Activated CD8-positive, alpha-beta memory T cell treated with anti-CD3 and anti-CD28 coated beads for 24 hours (primary cell): ENCODE results near the gene TBC1D32.
"Not testable (repeated sequence)": the region's sequence is repeated elsewhere in the genome, so short reads cannot be mapped to it uniquely, and the experiment has no call there.

ENCODE experiments used
- DNase-seq: peaks from one replicate; pipeline ENCODE4 v3.0.0-alpha.2; 2020

TBC1D32 gene

DNA sequence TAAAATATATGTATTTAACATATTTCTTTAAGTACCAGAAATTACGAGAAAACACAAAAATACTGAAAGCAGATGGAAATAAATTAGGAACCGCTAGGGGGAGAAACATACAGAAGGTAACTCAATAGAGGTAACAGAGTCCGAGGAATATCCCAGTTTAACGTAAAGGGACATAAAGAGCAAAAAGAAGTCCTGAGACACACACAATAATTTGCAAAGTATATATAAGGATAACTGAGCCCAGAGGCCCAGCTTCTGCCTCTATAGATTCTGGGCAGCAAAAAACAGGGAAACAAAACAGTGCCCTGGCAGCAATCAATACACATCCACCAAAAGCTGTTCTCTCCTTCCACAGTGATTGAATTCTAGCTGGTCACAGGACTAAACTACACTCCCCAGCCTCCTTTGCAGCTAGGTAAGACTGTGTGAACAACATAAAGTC is 15.1 kb downstream of the TBC1D32 start:
- DNase-seq = no peak

DNA sequence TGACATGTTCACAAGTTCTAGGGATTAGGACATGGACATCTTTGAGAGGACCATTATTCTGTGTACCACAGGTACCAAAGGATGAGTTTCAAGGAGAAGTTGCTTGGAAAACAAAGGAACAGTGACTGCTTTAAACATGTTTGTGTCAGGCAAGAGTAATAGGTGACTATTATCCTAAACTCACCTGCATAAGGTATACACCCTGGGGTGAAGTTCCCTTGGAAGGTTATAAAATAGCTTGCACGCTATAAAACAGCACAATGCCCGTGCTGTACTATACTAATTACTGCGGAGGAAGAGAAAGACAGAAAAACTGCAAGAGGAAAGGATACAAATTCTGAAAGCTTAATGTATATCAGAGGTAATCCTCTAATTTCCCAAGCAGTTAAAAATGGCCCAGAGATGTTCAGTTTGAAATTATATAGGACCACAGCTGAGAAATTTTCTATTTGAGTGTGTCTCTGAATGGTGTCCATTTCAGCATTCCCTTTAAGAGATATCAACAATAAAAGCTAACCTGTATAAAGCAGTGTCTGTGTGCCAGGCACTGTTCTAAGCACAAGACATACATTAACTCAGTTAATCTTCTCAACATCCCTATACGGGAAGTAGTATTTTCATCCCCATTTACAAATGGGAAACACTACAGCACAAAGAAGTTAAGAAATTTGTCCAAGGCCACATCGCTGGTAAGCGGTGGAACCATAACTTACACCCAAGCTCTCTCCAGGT is 19.7 kb downstream of the TBC1D32 start:
- no peak for DNase-seq

- not testable (repeated sequence) for DNase-seq
Measured at GRCh38 chr6:121311814-121312213, 22.5 kb downstream of the TBC1D32 start.

- no peak for DNase-seq
Measured at GRCh38 chr6:121310495-121310894, 23.8 kb downstream of the TBC1D32 start.

GRCh38 chr6:121309768-121310469 is 24.4 kb downstream of the TBC1D32 start:
- no peak for DNase-seq

GRCh38 chr6:121305957-121306607 is 28.2 kb downstream of the TBC1D32 start:
- DNase-seq = no peak

GRCh38 chr6:121302882-121303281 is 31.4 kb downstream of the TBC1D32 start:
- no peak for DNase-seq

DNA sequence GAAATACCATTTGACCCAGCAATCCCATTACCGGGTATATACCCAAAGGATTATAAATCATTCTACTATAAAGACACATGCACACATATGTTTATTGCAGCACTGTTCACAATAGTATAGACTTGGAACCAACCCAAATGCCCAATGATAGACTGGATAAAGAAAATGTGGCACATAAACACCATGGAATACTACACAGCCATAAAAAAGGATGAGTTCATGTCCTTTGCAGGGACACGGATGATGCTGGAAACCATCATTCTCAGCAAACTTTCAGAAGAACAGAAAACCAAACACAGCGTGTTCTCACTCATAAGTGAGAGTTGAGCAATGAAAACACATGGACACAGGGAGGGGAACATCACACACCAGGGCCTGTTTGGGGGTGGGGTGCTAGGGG is 33.1 kb downstream of the TBC1D32 start:
- not testable (repeated sequence) for DNase-seq

- no peak for DNase-seq
Measured at GRCh38 chr6:121297694-121298093, 36.6 kb downstream of the TBC1D32 start.

DNA sequence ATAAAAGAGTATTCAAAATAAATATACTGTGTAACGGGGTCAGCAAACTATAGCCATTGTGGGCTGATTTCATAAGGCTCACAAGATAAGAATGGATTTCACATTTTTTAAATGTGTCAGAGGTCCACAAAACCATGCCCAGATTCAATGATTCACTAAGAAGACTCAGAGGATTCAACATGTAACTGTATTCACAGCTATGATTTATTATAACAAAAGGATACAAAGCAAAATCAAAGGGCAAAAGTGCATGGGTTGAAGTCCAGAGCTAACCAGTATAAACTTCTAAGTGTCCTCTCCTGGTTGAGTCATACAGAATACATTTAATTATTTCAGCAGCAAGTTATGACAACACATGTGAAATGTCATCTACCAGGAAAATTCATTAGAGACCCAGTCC is 49.2 kb downstream of the TBC1D32 start:
- DNase-seq = no peak

DNA sequence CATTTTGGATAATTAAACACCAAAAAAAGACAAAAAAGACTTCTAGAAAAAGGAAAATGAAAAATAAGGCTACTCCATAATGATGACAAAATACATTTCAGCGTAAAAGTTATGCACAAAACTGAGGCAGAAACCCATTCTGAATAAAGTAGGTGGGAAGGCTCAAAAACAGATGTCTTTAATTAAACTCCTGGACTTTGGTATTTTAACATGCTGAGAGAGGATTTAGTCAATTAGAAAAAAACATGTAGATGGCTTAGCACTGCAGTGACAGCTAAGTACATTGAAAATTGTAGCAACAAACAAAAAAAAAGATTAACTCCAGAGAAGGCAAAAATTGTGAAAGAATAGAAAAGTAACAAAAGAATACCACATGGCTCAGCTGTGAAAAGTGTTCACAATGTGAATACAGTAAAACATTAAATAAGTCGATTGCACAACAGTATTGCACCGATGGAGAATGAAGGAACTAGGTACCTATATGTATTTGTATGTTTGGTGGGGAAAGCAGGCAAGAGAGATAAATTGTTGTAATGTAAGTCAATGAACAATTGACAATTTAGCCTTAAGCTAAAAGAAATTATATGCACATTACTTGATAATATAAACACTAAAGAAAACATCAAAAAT is 59.5 kb downstream of the TBC1D32 start:
- no peak for DNase-seq

GRCh38 chr6:121263742-121264141 is 70.5 kb downstream of the TBC1D32 start:
- DNase-seq = no peak

DNA sequence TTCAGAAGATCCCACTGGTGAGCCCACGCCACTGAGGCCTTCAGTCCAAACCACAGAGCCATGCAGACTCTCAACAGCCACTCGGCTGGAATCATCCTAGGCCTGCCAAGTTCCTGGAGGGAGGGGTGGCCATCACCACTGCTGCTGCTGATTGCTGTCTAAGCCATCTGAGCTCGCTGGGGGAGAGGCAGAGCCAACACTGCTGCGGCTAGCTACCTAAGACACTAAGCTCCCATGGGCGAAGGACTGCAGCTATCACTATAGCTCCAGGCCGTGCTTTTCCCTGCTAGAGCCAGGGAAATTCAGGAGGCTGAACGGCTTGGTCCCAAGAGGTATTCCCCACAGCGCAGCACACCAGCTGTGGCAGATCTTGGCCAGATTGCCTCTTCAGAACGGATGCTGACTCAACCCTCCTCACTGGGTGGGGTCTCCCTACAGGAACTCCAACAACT is 73.6 kb downstream of the TBC1D32 start:
- DNase-seq = no peak

GRCh38 chr6:121247386-121247785 is 86.9 kb downstream of the TBC1D32 start:
- DNase-seq = no peak

DNA sequence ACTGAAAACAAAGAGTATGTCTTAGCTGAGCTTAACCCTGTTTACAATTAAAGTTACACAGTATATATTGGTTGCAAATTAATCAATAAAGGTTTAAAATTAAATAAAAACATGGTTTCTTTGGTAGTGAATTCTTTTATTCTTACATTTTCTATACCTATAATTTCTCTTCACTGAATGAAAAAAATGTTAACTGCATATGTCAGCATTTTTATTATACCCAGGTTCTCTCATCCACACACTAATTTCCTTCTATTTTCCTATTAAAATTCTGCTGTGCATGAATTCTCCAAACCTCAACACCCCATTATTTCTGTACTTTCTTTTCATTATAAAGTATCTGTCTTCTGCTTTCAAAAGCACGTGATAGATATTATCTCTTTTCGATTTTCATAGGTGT is 91.9 kb downstream of the TBC1D32 start:
- no peak for DNase-seq

GRCh38 chr6:121237859-121238258 is 96.4 kb downstream of the TBC1D32 start:
- DNase-seq = no peak

- no peak for DNase-seq
Measured at GRCh38 chr6:121236984-121237383, 97.3 kb downstream of the TBC1D32 start.

DNA sequence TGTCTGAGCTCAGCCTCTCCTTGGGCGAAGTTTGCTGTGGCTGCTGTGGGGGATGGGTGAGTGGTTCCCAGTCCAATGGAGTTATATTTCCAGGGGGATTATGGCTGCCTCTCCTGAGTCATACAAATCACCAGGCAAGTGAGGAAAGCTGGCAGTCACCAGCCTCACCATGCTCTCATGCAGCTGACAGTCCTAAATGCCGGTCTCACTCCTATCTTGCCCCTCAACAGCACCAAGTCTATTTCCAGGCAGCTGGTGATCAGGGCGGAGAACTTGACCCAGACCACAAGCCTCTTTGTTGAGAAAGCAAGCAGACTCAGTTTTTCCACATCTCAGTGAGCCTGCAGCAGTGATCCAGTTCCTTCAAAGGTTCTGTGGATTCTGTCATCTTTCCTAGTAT is 98.9 kb downstream of the TBC1D32 start:
- DNase-seq = no peak

DNA sequence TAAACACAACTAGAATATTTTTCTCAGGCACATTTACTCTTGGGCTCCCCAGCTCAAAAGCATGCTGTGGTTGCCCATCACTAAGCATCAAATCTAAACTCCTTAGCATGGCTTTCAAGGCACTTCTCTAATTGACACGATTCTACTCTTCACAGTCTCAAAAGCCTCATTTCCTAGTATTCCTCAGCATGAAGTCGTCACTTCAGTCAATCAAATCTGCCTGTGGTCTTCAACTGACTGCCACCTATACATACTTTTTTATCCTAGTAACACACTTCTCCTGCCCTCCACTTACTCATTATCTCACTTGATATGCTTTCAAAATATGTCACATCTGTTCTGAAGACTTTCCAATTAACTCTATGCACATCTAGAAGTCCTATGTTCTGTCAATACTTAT is 110.3 kb downstream of the TBC1D32 start:
- DNase-seq = no peak

DNA sequence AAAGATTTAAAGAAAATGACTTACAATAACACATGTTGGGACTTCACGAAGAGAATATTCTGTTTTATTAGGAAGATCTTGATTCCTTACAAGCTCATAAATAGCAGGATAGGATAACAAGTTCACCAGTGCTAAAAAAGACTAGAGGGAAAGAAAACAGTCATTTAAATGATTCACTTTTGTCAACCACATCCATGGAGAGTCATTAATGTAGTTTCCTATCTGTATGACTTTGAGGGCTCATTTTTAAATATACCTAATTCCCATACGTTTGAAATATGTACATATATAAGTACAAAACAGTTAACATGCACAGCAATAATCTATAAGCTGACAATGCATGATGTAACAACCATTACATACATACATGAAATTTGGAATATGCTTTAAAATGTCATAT is 111.1 kb downstream of the TBC1D32 start:
- no peak for DNase-seq

DNA sequence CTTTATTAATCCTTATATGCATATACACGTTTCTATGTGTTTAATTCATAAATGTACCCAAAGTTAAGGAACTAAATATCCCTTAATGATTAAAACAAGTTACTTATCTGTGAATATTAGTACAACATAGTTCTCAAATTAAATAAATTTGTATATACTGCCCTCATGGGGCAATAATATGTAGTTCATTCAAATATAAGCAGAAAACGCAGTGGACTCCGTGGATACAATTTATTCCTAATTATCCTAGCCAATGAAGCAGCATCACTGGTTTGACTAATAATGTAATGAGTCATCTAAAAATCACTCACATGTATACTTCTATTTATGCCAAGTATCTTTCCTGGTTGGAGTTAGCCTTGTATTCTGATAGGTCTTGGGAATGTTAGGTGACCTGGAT is 111.6 kb downstream of the TBC1D32 start:
- DNase-seq = no peak

DNA sequence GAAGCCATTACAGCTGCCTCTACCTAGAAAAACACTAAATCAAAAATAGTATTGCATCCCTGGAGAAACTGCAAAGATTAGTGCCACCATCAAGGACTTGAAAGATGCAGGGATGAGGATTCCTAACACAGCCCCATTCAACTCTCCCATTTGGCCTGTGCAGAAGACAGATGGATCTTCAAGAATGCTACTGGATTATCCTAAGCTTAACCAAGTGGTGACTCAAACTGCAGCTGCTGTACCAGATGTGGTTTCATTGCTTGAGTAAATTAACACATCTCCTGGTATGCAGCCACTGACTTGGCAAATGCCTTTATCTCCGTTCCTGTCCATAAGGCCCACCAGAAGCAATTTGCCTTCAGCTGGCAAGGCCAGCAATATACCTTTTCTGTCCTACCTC is 117.4 kb downstream of the TBC1D32 start:
- no peak for DNase-seq

GRCh38 chr6:121213341-121213740 is 120.9 kb downstream of the TBC1D32 start:
- not testable (repeated sequence) for DNase-seq
